IMR-90 (cell line): Measurements from ENCODE around the gene MRFAP1L1.

Experiments
- CEBPB ChIP-seq: IDR thresholded peaks from 2 replicates; pipeline ENCODE4 v1.6.1; 2012; ENCODE audit warnings: low read depth, low read length, improper control_type of control experiment
- CTCF ChIP-seq: conservative IDR thresholded peaks from 2 replicates; pipeline ENCODE4 v1.5.1; 2012; ENCODE audit warnings: mild to moderate bottlenecking, low read depth, low read length, improper control_type of control experiment
- FOS ChIP-seq: fragments of 150-350 bp; IDR thresholded peaks from 2 replicates; pipeline ENCODE4 v1.6.1; 2016; ENCODE audit warnings: low read depth, low read length
- MAFK ChIP-seq: IDR thresholded peaks from 2 replicates; pipeline ENCODE4 v1.6.1; 2012; ENCODE audit warnings: low read depth, low read length, improper control_type of control experiment
- MAZ ChIP-seq: IDR thresholded peaks from 2 replicates; pipeline ENCODE4 v1.6.1; 2012; ENCODE audit warnings: low read depth, mild to moderate bottlenecking, low read length, improper control_type of control experiment, moderate library complexity, borderline replicate concordance
- MXI1 ChIP-seq: IDR thresholded peaks from 2 replicates; pipeline ENCODE4 v1.6.1; 2012; ENCODE audit warnings: low read depth, mild to moderate bottlenecking, low read length, moderate library complexity, borderline replicate concordance
- POLR2A ChIP-seq: IDR thresholded peaks from 2 replicates; pipeline ENCODE4 v1.6.1; 2012; ENCODE audit warnings: mild to moderate bottlenecking, low read depth, low read length
- RAD21 ChIP-seq: IDR thresholded peaks from 2 replicates; pipeline ENCODE4 v1.6.1; 2012; ENCODE audit warnings: low read length, improper control_type of control experiment
- USF2 ChIP-seq: fragments of 150-350 bp; IDR thresholded peaks from 2 replicates; pipeline ENCODE4 v1.6.1; 2017; ENCODE audit warnings: mild to moderate bottlenecking, antibody characterized with exemption, low read length, low read depth

GRCh38 chr4:6699903-6700302 lies 9.8 kb downstream of the MRFAP1L1 start:
- TF ChIP-seq CTCF (no peak), CEBPB (no peak), POLR2A (no peak), MAFK (no peak), FOS (no peak), RAD21 (no peak), MXI1 (no peak), USF2 (no peak), MAZ (no peak)
